ENCODE measurements around the gene SETD2.
"Not testable (repeated sequence)": the region's sequence is repeated elsewhere in the genome, so short reads cannot be mapped to it uniquely, and the experiment has no call there.

SETD2 gene

DNA sequence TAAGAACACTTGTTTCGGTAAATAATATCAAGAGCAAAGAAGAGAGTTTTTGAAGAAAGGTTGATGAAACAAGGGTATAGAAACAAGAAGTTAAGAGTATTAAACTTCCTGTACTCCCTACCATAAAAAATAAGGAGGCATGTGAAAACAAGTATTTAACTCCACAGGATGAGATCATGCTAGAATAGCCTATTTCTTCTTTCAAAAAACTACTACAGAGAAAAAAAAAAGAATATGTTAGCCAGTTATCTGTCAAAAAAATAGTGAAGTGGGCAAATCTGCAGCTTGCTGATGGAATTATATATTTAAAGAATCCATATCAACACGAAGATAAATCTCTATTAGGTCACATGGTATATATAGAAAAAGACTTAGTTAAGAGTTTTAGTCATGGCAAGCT is 33.4 kb downstream of the SETD2 start:
- TF ChIP-seq SUZ12 (IDR thresholded peaks at IDR 0.05; ENCODE audit: extremely low read depth, insufficient read depth, insufficient read length) (no peak), ZNF274 (IDR thresholded peaks at IDR 0.05; ENCODE audit: low read depth, low read length) (no peak), YY1 (IDR thresholded peaks at IDR 0.05; ENCODE audit: insufficient read depth, insufficient read length) (no peak)
- H3K4me1 ChIP-seq (ENCODE audit: insufficient read depth, insufficient read length), result no peaks in the 10 kb centered on the region
- DNase-seq (ENCODE audit: low read depth, low spot score), result no peak
- H3K4me3 ChIP-seq (ENCODE audit: insufficient read length, low read depth), result no peak overlapping the region
- H3K9ac ChIP-seq (ENCODE audit: insufficient read length, low read depth), result no peak overlapping the region
- no peaks in the 10 kb centered on the region for H3K27me3 ChIP-seq (ENCODE audit: insufficient read depth, insufficient read length)
- H3K36me3 ChIP-seq (ENCODE audit: insufficient read depth, insufficient read length, low read length), result peaks cover 3% of the 10 kb centered on the region
- H3K9me3 ChIP-seq (ENCODE audit: insufficient read depth, low read length), result no peaks in the 10 kb centered on the region

DNA sequence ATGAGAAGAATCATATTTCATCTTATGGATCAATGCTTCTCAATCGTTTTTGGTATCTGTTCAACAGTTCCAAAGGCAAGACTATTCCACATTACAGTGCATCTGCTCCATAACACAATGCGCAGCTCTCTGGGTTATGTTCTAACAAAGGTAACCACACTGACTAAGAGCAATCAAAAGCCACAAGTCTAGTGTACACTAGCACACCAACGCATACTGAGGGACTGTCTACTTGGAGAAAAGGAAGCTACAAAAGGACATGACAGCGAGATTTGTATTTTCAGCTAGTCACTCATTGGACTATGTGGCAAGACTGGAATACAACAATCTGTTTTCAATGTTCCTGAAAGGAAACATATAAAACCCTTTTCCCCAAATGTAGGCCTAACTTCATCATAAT is 35.8 kb downstream of the SETD2 start:
- DNase-seq (ENCODE audit: low read depth, low spot score), result no peak
- TF ChIP-seq ZNF274 (IDR thresholded peaks at IDR 0.05; ENCODE audit: low read depth, low read length), result no peak
- no peak for TF ChIP-seq SUZ12 (IDR thresholded peaks at IDR 0.05; ENCODE audit: extremely low read depth, insufficient read depth, insufficient read length)
- TF ChIP-seq YY1 (IDR thresholded peaks at IDR 0.05; ENCODE audit: insufficient read depth, insufficient read length), result no peak

DNA sequence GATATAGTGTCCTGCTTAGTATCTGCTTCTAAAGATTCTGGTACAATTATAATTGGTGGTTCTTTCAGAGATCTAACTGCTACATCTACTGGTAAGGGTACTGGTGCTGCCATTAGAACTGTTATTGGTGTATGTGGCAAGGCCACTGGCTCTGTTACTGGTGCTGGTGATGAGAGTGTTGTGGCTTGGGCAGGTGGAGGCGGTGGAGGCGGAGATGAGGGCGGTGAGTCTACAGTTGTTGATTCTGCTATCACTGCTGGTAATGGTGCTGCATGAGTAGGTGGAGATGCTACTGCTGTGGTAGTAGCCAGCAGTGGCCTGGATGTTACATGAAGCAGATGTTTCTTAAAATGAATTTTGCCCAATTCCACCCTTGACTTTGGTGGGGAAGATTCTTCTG is 40.1 kb downstream of the SETD2 start:
- Histone ChIP-seq H3K9me3 (ENCODE audit: insufficient read depth, low read length) (no peaks in the 10 kb centered on the region), H3K27me3 (ENCODE audit: insufficient read depth, insufficient read length) (no peaks in the 10 kb centered on the region), H3K4me3 (ENCODE audit: insufficient read length, low read depth) (no peak overlapping the region), H3K4me1 (ENCODE audit: insufficient read depth, insufficient read length) (no peaks in the 10 kb centered on the region), H3K36me3 (ENCODE audit: insufficient read depth, insufficient read length, low read length) (peaks cover 58% of the 10 kb centered on the region), H3K9ac (ENCODE audit: insufficient read length, low read depth) (no peak overlapping the region)
- no peak for TF ChIP-seq SUZ12 (IDR thresholded peaks at IDR 0.05; ENCODE audit: extremely low read depth, insufficient read depth, insufficient read length)
- TF ChIP-seq ZNF274 (IDR thresholded peaks at IDR 0.05; ENCODE audit: low read depth, low read length), result no peak
- no peak for TF ChIP-seq YY1 (IDR thresholded peaks at IDR 0.05; ENCODE audit: insufficient read depth, insufficient read length)
- DNase-seq (ENCODE audit: low read depth, low spot score), result no peak

More for the DNA sequence above, 35.8 kb downstream of the SETD2 start:
- Histone ChIP-seq H3K36me3 (ENCODE audit: insufficient read depth, insufficient read length, low read length) (peaks cover 17% of the 10 kb centered on the region), H3K9me3 (ENCODE audit: insufficient read depth, low read length) (no peaks in the 10 kb centered on the region), H3K4me3 (ENCODE audit: insufficient read length, low read depth) (no peak overlapping the region), H3K4me1 (ENCODE audit: insufficient read depth, insufficient read length) (no peaks in the 10 kb centered on the region), H3K27me3 (ENCODE audit: insufficient read depth, insufficient read length) (no peaks in the 10 kb centered on the region), H3K9ac (ENCODE audit: insufficient read length, low read depth) (no peak overlapping the region)

DNA sequence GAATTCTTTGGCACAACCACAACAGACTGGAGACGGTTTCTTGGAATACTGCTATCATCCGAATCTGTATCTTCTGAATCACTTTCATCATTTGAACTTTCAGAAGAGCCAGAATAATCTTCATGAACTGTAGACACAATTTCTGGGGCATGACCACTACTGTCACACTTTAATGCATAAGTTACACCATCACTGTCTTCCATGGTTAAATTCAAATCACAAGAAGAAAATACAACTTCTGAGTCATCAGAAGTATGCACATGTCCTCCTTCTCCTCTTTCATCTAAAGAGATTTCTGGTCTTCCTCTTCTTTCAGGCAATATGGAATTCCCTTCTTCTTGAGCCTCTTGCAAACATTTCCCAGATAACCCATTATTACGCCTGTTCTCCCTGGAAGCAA is 42.5 kb downstream of the SETD2 start:
- Histone ChIP-seq H3K36me3 (ENCODE audit: insufficient read depth, insufficient read length, low read length) (peaks cover 64% of the 10 kb centered on the region), H3K9me3 (ENCODE audit: insufficient read depth, low read length) (no peaks in the 10 kb centered on the region)

DNA sequence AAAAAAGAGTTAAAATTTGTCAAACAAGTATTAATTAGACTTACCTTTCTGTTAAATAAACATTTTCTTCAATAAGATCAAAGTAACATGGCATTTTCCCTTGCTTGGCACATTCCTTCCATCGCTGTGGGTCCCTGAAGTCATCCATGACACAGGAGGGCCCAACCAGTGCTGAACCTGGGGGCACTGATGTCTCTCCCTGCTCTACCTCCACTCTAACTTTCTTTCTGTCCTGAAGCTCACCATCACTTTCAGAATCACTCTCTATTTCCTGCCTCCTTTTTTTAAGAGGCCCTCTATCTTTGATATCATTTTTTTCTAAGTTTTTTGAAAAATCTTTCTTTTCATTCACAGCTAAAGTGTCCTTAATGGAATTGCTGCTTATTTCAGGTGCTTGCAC is 43.8 kb downstream of the SETD2 start:
- no peak overlapping the region for H3K9ac ChIP-seq (ENCODE audit: insufficient read length, low read depth)
- no peak for DNase-seq (ENCODE audit: low read depth, low spot score)
- H3K4me3 ChIP-seq (ENCODE audit: insufficient read length, low read depth), result no peak overlapping the region
- no peaks in the 10 kb centered on the region for H3K9me3 ChIP-seq (ENCODE audit: insufficient read depth, low read length)
- no peaks in the 10 kb centered on the region for H3K4me1 ChIP-seq (ENCODE audit: insufficient read depth, insufficient read length)
- H3K36me3 ChIP-seq (ENCODE audit: insufficient read depth, insufficient read length, low read length), result peaks cover 76% of the 10 kb centered on the region
- H3K27me3 ChIP-seq (ENCODE audit: insufficient read depth, insufficient read length), result no peaks in the 10 kb centered on the region
- TF ChIP-seq YY1 (IDR thresholded peaks at IDR 0.05; ENCODE audit: insufficient read depth, insufficient read length) (no peak), ZNF274 (IDR thresholded peaks at IDR 0.05; ENCODE audit: low read depth, low read length) (no peak), SUZ12 (IDR thresholded peaks at IDR 0.05; ENCODE audit: extremely low read depth, insufficient read depth, insufficient read length) (no peak)

More for the DNA sequence above, 42.5 kb downstream of the SETD2 start:
- TF ChIP-seq YY1 (IDR thresholded peaks at IDR 0.05; ENCODE audit: insufficient read depth, insufficient read length), result no peak
- no peak for TF ChIP-seq ZNF274 (IDR thresholded peaks at IDR 0.05; ENCODE audit: low read depth, low read length)
- no peak for TF ChIP-seq SUZ12 (IDR thresholded peaks at IDR 0.05; ENCODE audit: extremely low read depth, insufficient read depth, insufficient read length)
- no peak for DNase-seq (ENCODE audit: low read depth, low spot score)
- Histone ChIP-seq H3K27me3 (ENCODE audit: insufficient read depth, insufficient read length) (no peaks in the 10 kb centered on the region), H3K9ac (ENCODE audit: insufficient read length, low read depth) (no peak overlapping the region), H3K4me3 (ENCODE audit: insufficient read length, low read depth) (no peak overlapping the region), H3K4me1 (ENCODE audit: insufficient read depth, insufficient read length) (no peaks in the 10 kb centered on the region)

DNA sequence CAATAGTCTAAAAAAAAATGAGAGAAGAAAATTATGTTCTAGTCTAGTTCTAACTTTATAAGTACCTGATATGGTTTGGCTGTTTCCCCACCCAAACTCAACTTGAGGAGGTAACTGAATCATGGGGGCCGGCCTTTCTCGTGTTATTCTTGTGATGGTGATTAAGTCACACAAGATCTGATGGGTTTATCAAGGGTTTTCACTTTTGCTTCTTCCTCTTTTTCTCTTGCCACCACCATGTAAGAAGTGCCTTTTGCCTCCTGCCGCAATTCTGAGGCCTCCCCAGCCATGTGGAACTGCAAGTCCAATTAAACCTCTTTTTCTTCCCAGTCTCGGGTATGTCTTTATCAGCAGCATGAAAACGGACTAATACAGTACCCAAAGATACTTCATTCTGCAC is 44.5 kb downstream of the SETD2 start:
- H3K27me3 ChIP-seq (ENCODE audit: insufficient read depth, insufficient read length); DNase-seq (ENCODE audit: low read depth, low spot score); H3K4me3 ChIP-seq (ENCODE audit: insufficient read length, low read depth); H3K9me3 ChIP-seq (ENCODE audit: insufficient read depth, low read length); H3K4me1 ChIP-seq (ENCODE audit: insufficient read depth, insufficient read length); H3K9ac ChIP-seq (ENCODE audit: insufficient read length, low read depth): not testable (repeated sequence)
- H3K36me3 ChIP-seq (ENCODE audit: insufficient read depth, insufficient read length, low read length), result peaks cover 79% of the 10 kb centered on the region

DNA sequence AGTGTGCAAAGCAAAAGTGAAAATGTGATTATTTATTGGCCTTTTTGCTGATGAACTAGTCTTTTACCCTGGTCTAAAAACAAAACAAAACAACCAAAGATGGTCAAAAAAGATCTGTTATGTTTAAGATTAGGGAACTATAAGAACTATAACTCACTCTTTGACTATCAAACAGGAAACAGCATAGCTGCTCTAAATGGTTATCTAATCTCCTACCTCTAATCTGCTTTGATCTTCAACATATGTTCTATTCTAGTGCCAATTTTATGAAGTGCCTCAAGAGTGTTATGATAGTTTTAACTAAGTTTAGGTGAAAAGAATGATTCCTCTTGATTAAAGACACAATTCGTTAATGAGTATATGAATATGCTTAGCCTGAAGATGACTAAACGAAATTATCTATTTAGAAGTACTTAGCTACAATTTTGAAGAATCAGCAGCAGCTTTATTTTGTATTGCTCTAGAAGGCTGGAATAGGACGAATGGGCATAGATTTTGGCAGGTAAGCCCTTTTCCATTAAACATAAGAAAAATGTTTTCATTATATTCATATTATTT is 46.0 kb downstream of the SETD2 start:
- no peaks in the 10 kb centered on the region for H3K9me3 ChIP-seq (ENCODE audit: insufficient read depth, low read length)
- H3K27me3 ChIP-seq (ENCODE audit: insufficient read depth, insufficient read length), result no peaks in the 10 kb centered on the region
- H3K4me1 ChIP-seq (ENCODE audit: insufficient read depth, insufficient read length), result no peaks in the 10 kb centered on the region
- DNase-seq (ENCODE audit: low read depth, low spot score), result no peak
- peaks cover 74% of the 10 kb centered on the region for H3K36me3 ChIP-seq (ENCODE audit: insufficient read depth, insufficient read length, low read length)
- H3K4me3 ChIP-seq (ENCODE audit: insufficient read length, low read depth), result no peak overlapping the region
- no peak overlapping the region for H3K9ac ChIP-seq (ENCODE audit: insufficient read length, low read depth)
- TF ChIP-seq SUZ12 (IDR thresholded peaks at IDR 0.05; ENCODE audit: extremely low read depth, insufficient read depth, insufficient read length), result no peak

DNA sequence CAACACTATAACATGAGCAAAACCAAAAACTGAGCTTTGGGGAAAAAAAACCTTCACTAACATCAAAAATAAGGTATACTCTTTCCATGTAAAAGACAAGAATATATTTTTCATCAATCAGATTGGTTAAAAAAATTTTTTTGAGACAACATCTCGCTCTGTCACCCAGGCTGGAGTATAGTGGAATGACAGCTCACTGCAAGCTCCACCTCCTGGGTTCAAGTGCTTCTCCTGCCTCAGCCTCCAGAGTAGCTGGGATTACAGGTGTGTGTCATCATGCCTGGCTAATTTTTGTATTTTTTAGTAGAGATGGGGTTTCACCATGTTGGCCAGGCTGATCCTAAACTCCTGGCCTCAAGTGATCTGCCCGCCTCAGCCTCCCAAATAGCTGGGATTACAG is 48.4 kb downstream of the SETD2 start:
- not testable (repeated sequence) for DNase-seq (ENCODE audit: low read depth, low spot score); H3K4me3 ChIP-seq (ENCODE audit: insufficient read length, low read depth); H3K4me1 ChIP-seq (ENCODE audit: insufficient read depth, insufficient read length); H3K9me3 ChIP-seq (ENCODE audit: insufficient read depth, low read length); H3K27me3 ChIP-seq (ENCODE audit: insufficient read depth, insufficient read length); H3K9ac ChIP-seq (ENCODE audit: insufficient read length, low read depth)
- peaks cover 71% of the 10 kb centered on the region for H3K36me3 ChIP-seq (ENCODE audit: insufficient read depth, insufficient read length, low read length)

Data from NT2/D1 (cell line).